CD4-positive, alpha-beta memory T cell (primary cell): ENCODE results near the gene CREB3L4. TPM values are rescaled to one million over a fixed set of nuclear protein-coding genes. Genes with fewer than 3 reads are reported as not detected.

Source experiments
- CTCF ChIA-PET: fragments of 350-600 bp; sonication (Branson Sonifier 250); formaldehyde crosslinking; loops from one replicate; lab custom pipeline; 2021; ENCODE audit warnings: inconsistent platforms; ENCODE audit not compliant: partially characterized antibody; lab: Charles Lee
- POLR2A ChIA-PET: fragments of 350-600 bp; sonication (Branson Sonifier 250); formaldehyde crosslinking; loops from one replicate; lab custom pipeline; 2021; ENCODE audit not compliant: partially characterized antibody; lab: Charles Lee
- DNase-seq, 5 donors: peaks; one replicate each; pipeline versions ENCODE4 v3.0.0 to v3.0.0-alpha.2; 2020 to 2022; ENCODE audit warnings: mixed read lengths in 1 of 5
- H3K27ac ChIP-seq: one replicate; pipeline ENCODE4 v1.7.0; 2013; ENCODE audit warnings: low read depth, low read length
- H3K27me3 ChIP-seq: 2 replicates; pipeline ENCODE4 v1.7.0; 2013; ENCODE audit warnings: mild to moderate bottlenecking, low read length, moderate library complexity; ENCODE audit not compliant: insufficient read depth
- H3K36me3 ChIP-seq: 2 replicates; pipeline ENCODE4 v1.7.0; 2013; ENCODE audit warnings: mild to moderate bottlenecking, low read length, moderate library complexity; ENCODE audit not compliant: insufficient read depth
- H3K4me1 ChIP-seq: 2 replicates; pipeline ENCODE4 v1.7.0; 2013; ENCODE audit warnings: mild to moderate bottlenecking, low read length, moderate library complexity; ENCODE audit not compliant: insufficient read depth
- H3K4me3 ChIP-seq, 2 donors: one replicate each; pipeline ENCODE4 v1.7.0; 2013; ENCODE audit warnings: low read length in 2 of 2, mild to moderate bottlenecking in 1 of 2
- H3K9me3 ChIP-seq, 2 donors: one replicate each; pipeline ENCODE4 v1.7.0; 2013; ENCODE audit warnings: low read length in 2 of 2, control low read depth in 1 of 2; ENCODE audit not compliant: control insufficient read depth in 1 of 2
- H3K27ac Mint-ChIP-seq, 7 donors: one replicate each; pipeline ENCODE4 v1.8.0; 2020 to 2021; ENCODE audit warnings: mixed read lengths in 7 of 7, mild to moderate bottlenecking in 6 of 7, inconsistent platforms in 3 of 7, moderate library complexity in 3 of 7
- H3K27me3 Mint-ChIP-seq, 2 donors: one replicate each; pipeline ENCODE4 v1.8.0; 2020 to 2021; ENCODE audit warnings: mixed read lengths in 2 of 2
- H3K36me3 Mint-ChIP-seq, 2 donors: one replicate each; pipeline ENCODE4 v1.8.0; 2020 to 2021; ENCODE audit warnings: mixed read lengths in 2 of 2, inconsistent platforms in 1 of 2, mild to moderate bottlenecking in 1 of 2
- H3K4me1 Mint-ChIP-seq, 4 donors: one replicate each; pipeline ENCODE4 v1.8.0; 2020 to 2021; ENCODE audit warnings: mixed read lengths in 4 of 4, mild to moderate bottlenecking in 1 of 4
- H3K4me3 Mint-ChIP-seq, 8 donors: one replicate each; pipeline ENCODE4 v1.8.0; 2020 to 2021; ENCODE audit warnings: mixed read lengths in 8 of 8, mild to moderate bottlenecking in 7 of 8, moderate library complexity in 6 of 8, inconsistent platforms in 3 of 8
- H3K9me3 Mint-ChIP-seq, 8 donors: one replicate each; pipeline ENCODE4 v1.8.0; 2020 to 2021; ENCODE audit warnings: mixed read lengths in 8 of 8, mild to moderate bottlenecking in 5 of 8, inconsistent platforms in 3 of 8, moderate library complexity in 1 of 8
- intact Hi-C: fragments of 100-400 bp; cut with micrococcal nuclease; formaldehyde crosslinking; loops from one replicate; pipeline ENCODE4 v1.15.1; 2023
- polyA plus RNA-seq, 2 donors: library from polyadenylated mRNA; unstranded; fragments of 300-500 nt; fragmentation: Illumina TruSeq; gene quantifications; one replicate each; pipeline ENCODE4 v1.2.3, GENCODE V29; 2021
- total RNA-seq, 2 experiments: library from RNA; stranded (reverse); gene quantifications; one replicate each; pipeline ENCODE4 v1.2.3, GENCODE V29; 2021

CREB3L4 gene
- total and polyA plus RNA-seq, 4 experiments from 2014 or later: 1.2 to 9.8 (median 6.3) TPM

- Mint-ChIP-seq H3K36me3 (peaks cover 33 to 67% of the 10 kb centered on the region in 2 donors), H3K9me3 (peaks cover 0 to 4% (median 0%) of the 10 kb centered on the region in 8 donors)
- CTCF ChIA-PET: interaction anchor here (0.6 to 4.8 kb wide), 5 partner anchors 20 to 150 kb away, joined by 3 to 69 read pairs (median 5); partner anchors contain the start of genes GATAD2B, JTB and RAB13
Measured at GRCh38 chr1:153942766-153943549, 24.7 kb upstream of the CREB3L4 start.

GRCh38 chr1:153944005-153944826, 23.5 kb upstream of the CREB3L4 start:
- intact Hi-C loops: no loop called here
- Histone ChIP-seq H3K4me3 (peak overlapping the region; percentile 47 to 72), H3K27me3 (no peaks in the 10 kb centered on the region), H3K4me1 (peaks cover 35% of the 10 kb centered on the region), H3K27ac (peak overlapping the region; percentile 83), H3K36me3 (peaks cover 55% of the 10 kb centered on the region), H3K9me3 (no peaks in the 10 kb centered on the region)
- peaks cover 34 to 70% of the 10 kb centered on the region in 2 donors for H3K36me3 Mint-ChIP-seq
- H3K9me3 Mint-ChIP-seq: peaks cover 0 to 4% (median 0%) of the 10 kb centered on the region in 8 donors
- peak overlapping the region; percentile 89 to 99 (median 96) for H3K4me3 Mint-ChIP-seq
- ChIA-PET CTCF (interaction anchor here (0.7 to 4.8 kb wide), 12 partner anchors 13 to 146 kb away, joined by 3 to 69 read pairs (median 15); partner anchors contain the start of genes CREB3L4, CRTC2, GATAD2B and JTB), POLR2A (interaction anchor here (0.5 to 13.0 kb wide), 17 partner anchors 13 to 202 kb away, joined by 3 to 298 read pairs (median 13); partner anchors contain the start of genes CREB3L4, CRTC2, GATAD2B and JTB)
- peaks cover 0 to 4% of the 10 kb centered on the region in 2 donors for H3K27me3 Mint-ChIP-seq
- peaks cover 23 to 55% (median 35%) of the 10 kb centered on the region in 4 donors for H3K4me1 Mint-ChIP-seq
- peak in 1 of 5 donors; percentile 64 for DNase-seq
- peak overlapping the region; percentile 96 to 98 (median 98) for H3K27ac Mint-ChIP-seq

More at GRCh38 chr1:153942766-153943549, 24.7 kb upstream of the CREB3L4 start:
- peaks cover 35% of the 10 kb centered on the region for H3K4me1 ChIP-seq
- H3K4me3 Mint-ChIP-seq: peak overlapping the region in 3 of 8 donors; percentile 22 to 39 (median 29)
- no peak for DNase-seq
- no peak overlapping the region for H3K4me3 ChIP-seq
- POLR2A ChIA-PET: interaction anchor here (0.7 to 13.0 kb wide), 6 partner anchors 14 to 49 kb away, joined by 5 to 298 read pairs (median 100); partner anchors contain the start of genes CREB3L4, CRTC2, GATAD2B and JTB
- H3K27me3 ChIP-seq: no peaks in the 10 kb centered on the region
- H3K27me3 Mint-ChIP-seq: peaks cover 0 to 4% of the 10 kb centered on the region in 2 donors
- peak overlapping the region; percentile 55 to 97 (median 84) for H3K27ac Mint-ChIP-seq
- H3K36me3 ChIP-seq: peaks cover 49% of the 10 kb centered on the region
- no peaks in the 10 kb centered on the region for H3K9me3 ChIP-seq
- intact Hi-C loops: no loop called here
- H3K4me1 Mint-ChIP-seq: peaks cover 23 to 58% (median 35%) of the 10 kb centered on the region in 4 donors
- peak overlapping the region; percentile 29 for H3K27ac ChIP-seq

- H3K27ac ChIP-seq: peak overlapping the region; percentile 83
- Mint-ChIP-seq H3K4me1 (peaks cover 23 to 49% (median 35%) of the 10 kb centered on the region in 4 donors), H3K27ac (peak overlapping the region; percentile 96 to 98 (median 98)), H3K27me3 (peaks cover 0 to 4% of the 10 kb centered on the region in 2 donors), H3K36me3 (peaks cover 30 to 67% of the 10 kb centered on the region in 2 donors), H3K9me3 (peaks cover 0 to 4% (median 0%) of the 10 kb centered on the region in 8 donors), H3K4me3 (peak overlapping the region; percentile 89 to 99 (median 96))
- H3K36me3 ChIP-seq: peaks cover 52% of the 10 kb centered on the region
- no peaks in the 10 kb centered on the region for H3K9me3 ChIP-seq
- intact Hi-C loops: loop anchor here (1.0 kb wide), 4 partner anchors 14 to 42 kb away; partner anchors contain the start of genes CRTC2, JTB and RAB13
- CTCF ChIA-PET: interaction anchor here (0.7 to 4.8 kb wide), 11 partner anchors 13 to 147 kb away, joined by 3 to 69 read pairs (median 24); partner anchors contain the start of genes CREB3L4, CRTC2, GATAD2B and JTB
- POLR2A ChIA-PET: interaction anchor here (0.5 to 13.0 kb wide), 18 partner anchors 12 to 217 kb away, joined by 3 to 298 read pairs (median 11); partner anchors contain the start of genes CREB3L4, CRTC2, GATAD2B and INTS3
- no peaks in the 10 kb centered on the region for H3K27me3 ChIP-seq
- DNase-seq: no peak
- H3K4me1 ChIP-seq: peaks cover 35% of the 10 kb centered on the region
- H3K4me3 ChIP-seq: peak overlapping the region; percentile 47 to 72
Measured at GRCh38 chr1:153944827-153945117, 22.9 kb upstream of the CREB3L4 start.

GRCh38 chr1:153945131-153945794, 22.4 kb upstream of the CREB3L4 start:
- peaks cover 0 to 4% (median 0%) of the 10 kb centered on the region in 8 donors for H3K9me3 Mint-ChIP-seq
- CTCF ChIA-PET: interaction anchor here (0.7 to 4.8 kb wide), 14 partner anchors 12 to 147 kb away, joined by 3 to 69 read pairs (median 12); partner anchors contain the start of genes CREB3L4, CRTC2, GATAD2B and JTB

GRCh38 chr1:153945795-153946621, 21.7 kb upstream of the CREB3L4 start:
- no peaks in the 10 kb centered on the region for H3K9me3 ChIP-seq
- Mint-ChIP-seq H3K4me1 (peaks cover 20 to 44% (median 32%) of the 10 kb centered on the region in 4 donors), H3K27ac (peak overlapping the region; percentile 96 to 98 (median 98)), H3K27me3 (peaks cover 0 to 4% of the 10 kb centered on the region in 2 donors), H3K4me3 (peak overlapping the region; percentile 89 to 99 (median 96)), H3K9me3 (peaks cover 0 to 4% (median 0%) of the 10 kb centered on the region in 8 donors), H3K36me3 (peaks cover 30 to 68% of the 10 kb centered on the region in 2 donors)
- H3K27me3 ChIP-seq: no peaks in the 10 kb centered on the region
- ChIA-PET POLR2A (interaction anchor here (0.6 to 13.0 kb wide), 19 partner anchors 11 to 1132 kb away, joined by 3 to 298 read pairs (median 11); partner anchors contain the start of genes CREB3L4, CRTC2, GATAD2B and INTS3), CTCF (interaction anchor here (0.6 to 4.8 kb wide), 20 partner anchors 9 to 148 kb away, joined by 3 to 69 read pairs (median 10); partner anchors contain the start of genes CREB3L4, CRTC2, GATAD2B and JTB)
- intact Hi-C loops: loop anchor here (1.0 kb wide), 7 partner anchors 12 to 149 kb away; partner anchors contain the start of genes CREB3L4, CRTC2, JTB and RAB13
- H3K27ac ChIP-seq: peak overlapping the region; percentile 83
- peak; percentile 73 to 79 (median 77) for DNase-seq
- peak overlapping the region; percentile 47 to 72 for H3K4me3 ChIP-seq
- H3K4me1 ChIP-seq: peaks cover 35% of the 10 kb centered on the region
- H3K36me3 ChIP-seq: peaks cover 52% of the 10 kb centered on the region

More at GRCh38 chr1:153945131-153945794, 22.4 kb upstream of the CREB3L4 start:
- Histone ChIP-seq H3K9me3 (no peaks in the 10 kb centered on the region), H3K36me3 (peaks cover 52% of the 10 kb centered on the region), H3K27ac (peak overlapping the region; percentile 83), H3K4me1 (peaks cover 35% of the 10 kb centered on the region), H3K27me3 (no peaks in the 10 kb centered on the region), H3K4me3 (peak overlapping the region; percentile 47 to 72)
- intact Hi-C loops: loop anchor here (1.0 kb wide), 4 partner anchors 13 to 41 kb away; partner anchors contain the start of genes CRTC2, JTB and RAB13
- peak; percentile 85 to 94 (median 87) for DNase-seq
- POLR2A ChIA-PET: interaction anchor here (0.5 to 13.0 kb wide), 27 partner anchors 12 to 1133 kb away, joined by 3 to 298 read pairs (median 4); partner anchors contain the start of genes CREB3L4, CRTC2, GATAD2B and INTS3
- H3K4me3 Mint-ChIP-seq: peak overlapping the region; percentile 89 to 99 (median 96)
- H3K27me3 Mint-ChIP-seq: peaks cover 0 to 4% of the 10 kb centered on the region in 2 donors
- peaks cover 23 to 47% (median 32%) of the 10 kb centered on the region in 4 donors for H3K4me1 Mint-ChIP-seq
- H3K27ac Mint-ChIP-seq: peak overlapping the region; percentile 96 to 98 (median 98)
- peaks cover 27 to 66% of the 10 kb centered on the region in 2 donors for H3K36me3 Mint-ChIP-seq
